Ovary (tissue), 9 donors: ENCODE data around the gene GET4. TPM values are rescaled to one million over a fixed set of nuclear protein-coding genes. Genes with fewer than 3 reads are reported as not detected.

Source experiments
- DNase-seq, 5 donors: peaks; one replicate each; pipeline ENCODE4 v3.0.0-alpha.2; 2019 to 2020
- H3K27ac ChIP-seq, 2 donors: fragments of 200-600 bp; one replicate each; pipeline versions ENCODE4 v1.5.1 to v1.8.0; 2019 to 2022
- H3K27me3 ChIP-seq: fragments of 200-600 bp; one replicate; pipeline ENCODE4 v1.8.0; 2022
- H3K36me3 ChIP-seq: fragments of 200-600 bp; sonication (generic); one replicate; pipeline ENCODE4 v1.5.1; 2019
- H3K4me1 ChIP-seq: one replicate; pipeline ENCODE4 v1.8.1; 2013; ENCODE audit warnings: mild to moderate bottlenecking, moderate library complexity; ENCODE audit not compliant: insufficient read depth
- H3K4me3 ChIP-seq: fragments of 200-600 bp; sonication (generic); one replicate; pipeline ENCODE4 v1.5.1; 2017
- H3K9me3 ChIP-seq, 2 donors: fragments of 200-600 bp in 1 of 2; sonication (generic) in 1 of 2; one replicate each; pipeline versions ENCODE4 v1.5.1 to v1.8.1; 2013 to 2019; ENCODE audit warnings: mild to moderate bottlenecking in 1 of 2, moderate library complexity in 1 of 2
- CTCF ChIP-seq, 3 donors: fragments of 450-650 bp in 2 of 3; fragments of 200-600 bp in 1 of 3; IDR thresholded peaks; one replicate each; pipeline versions ENCODE4 v1.5.1 to v1.8.0; 2016 to 2022; ENCODE audit warnings: antibody characterized with exemption in 3 of 3, mild to moderate bottlenecking in 1 of 3
- EP300 ChIP-seq: sonication (generic); formaldehyde crosslinking; IDR thresholded peaks from one replicate; pipeline ENCODE4 v1.6.1; 2017; ENCODE audit warnings: antibody characterized with exemption
- POLR2A ChIP-seq: fragments of 450-650 bp; IDR thresholded peaks from one replicate; pipeline ENCODE4 v1.6.1; 2017; ENCODE audit warnings: antibody characterized with exemption, mild to moderate bottlenecking, moderate library complexity
- whole genome bisulfite sequencing, 3 donors: extraction: QIAGEN DNeasy Blood & Tissue Kit in 1 of 3; methylation state at CpG; one replicate each; pipeline versions ENCODE4 v1.1.5 to v1.1.7; 2013 to 2017; 5-methylcytosine and 5-hydroxymethylcytosine counted together
- intact Hi-C, 4 donors: fragments of 100-400 bp; cut with DNase I; formaldehyde crosslinking; loops; one replicate each; pipeline versions ENCODE4 v1.11.0 to v1.15.1; 2022 to 2023
- polyA plus RNA-seq, 2 donors: library from polyadenylated mRNA; stranded (reverse); fragments of 200-250 nt in 1 of 2; fragments of 350-450 nt in 1 of 2; fragmentation: Illumina TruSeq in 1 of 2; extraction: RNeasy Lipid Tissue Mini Kit (QIAGEN cat#74804) in 1 of 2; gene quantifications; one replicate each; pipeline ENCODE4 v1.2.3, GENCODE V29; 2013 to 2014
- total RNA-seq, 7 donors: library from RNA; depleted of rRNA in 2 of 7; stranded (reverse); fragments of >200 nt in 2 of 7; fragmentation: NEBNext Ultra II Directional in 3 of 7; extraction: Animal tissue kit (Norgen Biotek cat#: 25700) in 3 of 7; gene quantifications; one replicate each; pipeline versions ENCODE4 v1.1.0 to v1.2.4, GENCODE V29; 2016 to 2023
- donor health status: DM: no; HTN: no; CAD: no; lungs with moderate emphysema.
- donor health status: DM: no; HTN: no; CAD: no.
- donor health status: Bipolar disorder and iron deficiency.
- donor health status: DM: yes; HTN: yes; CAD: no.
- donor health status: DM: no; HTN: no; CAD: no.
- donor health status: DM: yes; HTN: yes; CAD: no.

The GET4 gene
- total and polyA plus RNA-seq, 9 donors: 7.2 to 37.6 (median 30.4) TPM

GRCh38 chr7:892648-893593 is 16.6 kb downstream of the GET4 start:
- H3K27me3 ChIP-seq: no peaks in the 10 kb centered on the region
- no peak overlapping the region for H3K4me3 ChIP-seq
- no peak for DNase-seq
- H3K36me3 ChIP-seq: no peaks in the 10 kb centered on the region
- no peaks in the 10 kb centered on the region for H3K4me1 ChIP-seq
- H3K27ac ChIP-seq: no peak overlapping the region
- WGBS, 3 donors: 91 to 97% (median 94%) methylated on average over 48 of the region's 48 CpGs
- H3K9me3 ChIP-seq: no peaks in the 10 kb centered on the region
- TF ChIP-seq CTCF (IDR thresholded peaks at IDR 0.05) (no peak), EP300 (no peak), POLR2A (no peak)
- intact Hi-C loops: no loop called here

- intact Hi-C loops: no loop called here
- no peaks in the 10 kb centered on the region for H3K9me3 ChIP-seq
- TF ChIP-seq EP300 (no peak), CTCF (IDR thresholded peaks at IDR 0.05) (no peak), POLR2A (no peak)
- no peaks in the 10 kb centered on the region for H3K4me1 ChIP-seq
- H3K4me3 ChIP-seq: no peak overlapping the region
- DNase-seq: no peak
- WGBS, 3 donors: 86 to 92% (median 89%) methylated on average over 19 of the region's 19 CpGs
- no peaks in the 10 kb centered on the region for H3K27me3 ChIP-seq
- no peaks in the 10 kb centered on the region for H3K36me3 ChIP-seq
- no peak overlapping the region for H3K27ac ChIP-seq
Observed at GRCh38 chr7:893686-894085, 17.3 kb downstream of the GET4 start.

GRCh38 chr7:894164-894867 is 18.0 kb downstream of the GET4 start:
- H3K9me3 ChIP-seq: no peaks in the 10 kb centered on the region
- no peak for DNase-seq
- H3K4me3 ChIP-seq: no peak overlapping the region
- H3K27me3 ChIP-seq: no peaks in the 10 kb centered on the region
- no peak for TF ChIP-seq POLR2A
- TF ChIP-seq CTCF (IDR thresholded peaks at IDR 0.05): no peak
- H3K36me3 ChIP-seq: no peaks in the 10 kb centered on the region
- H3K4me1 ChIP-seq: no peaks in the 10 kb centered on the region
- H3K27ac ChIP-seq: no peak overlapping the region
- 92 to 95% (median 93%) methylated on average over 40 of the region's 40 CpGs for WGBS, 3 donors
- intact Hi-C loops: no loop called here

- H3K27ac ChIP-seq: no peak overlapping the region
- intact Hi-C loops: no loop called here
- H3K27me3 ChIP-seq: no peaks in the 10 kb centered on the region
- no peaks in the 10 kb centered on the region for H3K36me3 ChIP-seq
- no peaks in the 10 kb centered on the region for H3K4me1 ChIP-seq
- no peak for DNase-seq
- H3K9me3 ChIP-seq: no peaks in the 10 kb centered on the region
- H3K4me3 ChIP-seq: no peak overlapping the region
- WGBS, 3 donors: 87 to 93% (median 90%) methylated on average over 21 of the region's 21 CpGs
- TF ChIP-seq EP300 (no peak), POLR2A (no peak), CTCF (IDR thresholded peaks at IDR 0.05) (no peak)
Observed at GRCh38 chr7:894927-895450, 18.6 kb downstream of the GET4 start.
